HG03575 (cell line): Measurements from ENCODE around the gene CD86.
A peak's percentile ranks its signal among the peaks of the same experiment; 100 is the strongest.

Experiments
- ATAC-seq: cut with Tn5 transposase; IDR thresholded peaks from one replicate; pipeline ENCODE4 v1.9.1; 2021; ENCODE audit not compliant: unreplicated experiment, insufficient number of reproducible peaks, low FRiP score; ENCODE audit errors: extremely low read depth

CD86 gene

DNA sequence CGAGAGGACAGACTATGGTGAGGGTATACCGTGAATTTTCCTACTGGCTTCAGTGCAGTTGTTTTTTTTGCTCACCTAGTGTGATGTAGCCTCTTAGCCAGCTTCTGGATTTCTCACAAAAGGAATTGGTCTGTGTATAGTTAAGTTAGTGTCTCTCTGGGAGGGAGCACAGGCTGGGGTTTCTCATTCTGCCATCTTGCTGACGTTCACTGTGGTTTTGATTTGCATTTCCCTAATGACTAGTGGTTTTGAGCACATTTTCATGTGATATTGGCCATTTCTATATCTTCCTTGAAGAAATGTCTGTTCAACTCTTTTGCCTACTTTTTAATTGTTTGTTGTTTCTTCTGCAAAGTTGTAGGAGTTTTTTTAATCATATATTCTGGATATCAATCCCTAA is 2.2 kb upstream of the CD86 start:
- no peak for ATAC-seq

DNA sequence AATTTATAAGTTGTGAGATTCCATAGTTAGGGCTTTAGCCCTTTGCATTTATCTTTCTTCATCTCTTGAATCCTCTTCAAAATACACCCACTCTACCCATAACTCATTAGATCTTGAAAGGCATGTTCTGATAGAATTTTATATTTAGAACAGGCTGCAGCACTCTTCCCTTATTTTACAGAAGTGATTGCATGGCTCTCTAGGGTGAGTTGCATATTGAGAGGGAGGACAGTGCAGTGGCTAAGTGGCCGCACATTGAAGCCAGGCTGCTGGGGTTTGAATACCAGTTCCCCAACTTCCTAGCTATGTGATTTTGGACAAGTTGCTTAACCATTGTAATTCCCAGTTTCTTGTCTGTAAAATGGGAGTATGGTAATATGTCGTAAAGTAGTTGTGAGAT is 2.5 kb downstream of the CD86 start:
- ATAC-seq = no peak

DNA sequence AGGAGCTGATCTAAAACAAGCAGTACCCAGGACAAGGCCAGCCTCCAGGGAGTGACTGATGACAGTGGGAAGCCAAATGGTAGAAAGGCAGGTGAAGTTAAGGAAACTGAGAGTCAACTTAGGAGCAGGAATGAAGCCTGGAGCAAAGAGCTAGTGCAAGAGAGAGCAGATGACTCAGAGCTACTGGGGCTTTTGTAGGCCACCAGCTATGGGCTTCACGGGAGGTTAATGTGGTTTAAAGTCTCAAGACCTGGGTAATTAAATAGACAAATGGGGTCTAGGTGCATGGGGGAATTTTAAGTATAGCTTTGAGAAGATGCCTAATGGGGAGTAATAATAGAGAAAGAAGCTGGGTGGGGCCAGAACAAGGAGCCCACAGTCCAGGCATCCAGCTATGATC is 3.1 kb downstream of the CD86 start:
- no peak for ATAC-seq

GRCh38 chr3:122060040-122060698 is 5.0 kb downstream of the CD86 start:
- no peak for ATAC-seq

DNA sequence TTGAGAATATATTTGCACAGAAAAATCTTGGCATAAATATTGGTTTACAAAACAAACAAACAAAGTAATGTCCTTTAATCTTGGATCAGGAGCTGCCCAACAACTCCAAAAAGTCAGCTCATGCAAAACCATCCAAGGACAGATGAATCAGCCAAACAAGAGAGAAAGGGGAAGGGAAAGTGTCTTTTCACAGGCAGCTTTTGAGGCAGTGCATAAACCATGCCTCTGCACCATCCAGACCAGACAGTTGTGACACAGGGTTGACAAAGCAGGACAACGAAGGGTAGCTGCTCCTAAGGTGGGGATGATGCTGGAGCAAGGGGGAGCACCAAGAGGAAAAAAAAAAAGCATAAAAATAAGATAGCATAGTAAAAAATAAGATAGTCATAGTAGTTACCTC is 8.7 kb downstream of the CD86 start:
- no peak for ATAC-seq

DNA sequence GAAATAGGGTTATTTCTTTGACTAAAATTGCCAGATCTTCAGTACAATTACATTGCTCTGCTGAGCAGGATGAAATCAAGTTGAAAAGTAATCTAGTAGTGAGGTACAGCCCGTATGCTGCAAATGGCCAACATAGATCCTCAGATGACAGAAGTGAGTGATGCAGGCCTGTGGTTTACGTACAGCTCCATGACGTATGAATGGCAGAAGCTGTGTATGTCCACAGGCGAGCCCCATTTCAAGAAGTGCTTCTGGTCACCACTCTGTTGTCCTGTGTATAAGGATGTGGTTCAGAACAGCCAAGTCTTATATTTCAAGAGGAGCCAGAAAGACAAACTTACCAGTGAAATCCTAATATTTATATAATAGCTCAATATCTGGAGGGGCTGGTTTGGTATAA is 9.2 kb downstream of the CD86 start:
- ATAC-seq = no peak

DNA sequence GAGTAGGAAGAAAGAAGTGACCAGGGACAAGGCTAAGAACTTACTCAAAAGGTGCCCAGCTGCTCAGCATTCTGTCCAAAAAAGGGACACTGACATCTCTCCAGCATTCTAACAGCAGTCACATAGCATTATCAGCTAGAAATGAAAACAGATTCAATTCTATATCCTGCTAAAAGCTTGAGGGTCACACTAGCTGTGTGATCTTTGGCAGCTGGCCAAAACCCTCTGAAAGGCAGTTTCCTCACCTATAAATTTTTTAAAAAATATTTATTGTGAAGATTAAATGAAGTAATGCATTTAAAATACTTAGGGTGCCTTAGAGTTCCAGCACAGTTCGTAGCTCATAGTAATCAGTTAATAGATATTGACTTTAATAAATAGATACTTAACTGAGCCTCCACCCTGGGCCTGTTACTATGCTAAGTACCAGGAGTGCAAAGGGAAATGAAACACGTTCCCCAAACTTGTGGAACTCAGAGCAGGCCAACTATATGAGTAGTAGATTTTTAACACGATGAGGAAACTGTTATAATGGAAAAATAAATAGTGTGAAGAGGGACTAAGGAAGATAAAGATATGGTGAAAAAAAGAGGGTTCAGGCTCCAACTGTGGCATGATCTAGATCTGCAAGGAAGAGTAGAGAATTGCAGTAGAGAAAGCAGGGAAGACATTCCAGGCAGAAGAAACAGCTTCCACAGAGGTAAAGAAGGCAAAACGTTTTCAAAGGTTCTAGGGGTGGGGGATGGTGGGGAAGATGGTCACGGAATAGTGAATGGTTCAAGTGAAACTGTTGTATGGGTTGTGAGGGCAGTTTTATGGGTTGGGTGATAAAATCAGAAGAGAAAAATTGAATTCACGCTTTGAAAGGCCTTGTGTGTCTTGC is 11.4 kb downstream of the CD86 start:
- ATAC-seq = no peak

GRCh38 chr3:122067214-122067550 is 12.0 kb downstream of the CD86 start:
- no peak for ATAC-seq

GRCh38 chr3:122067588-122068240 is 12.6 kb downstream of the CD86 start:
- ATAC-seq = no peak

DNA sequence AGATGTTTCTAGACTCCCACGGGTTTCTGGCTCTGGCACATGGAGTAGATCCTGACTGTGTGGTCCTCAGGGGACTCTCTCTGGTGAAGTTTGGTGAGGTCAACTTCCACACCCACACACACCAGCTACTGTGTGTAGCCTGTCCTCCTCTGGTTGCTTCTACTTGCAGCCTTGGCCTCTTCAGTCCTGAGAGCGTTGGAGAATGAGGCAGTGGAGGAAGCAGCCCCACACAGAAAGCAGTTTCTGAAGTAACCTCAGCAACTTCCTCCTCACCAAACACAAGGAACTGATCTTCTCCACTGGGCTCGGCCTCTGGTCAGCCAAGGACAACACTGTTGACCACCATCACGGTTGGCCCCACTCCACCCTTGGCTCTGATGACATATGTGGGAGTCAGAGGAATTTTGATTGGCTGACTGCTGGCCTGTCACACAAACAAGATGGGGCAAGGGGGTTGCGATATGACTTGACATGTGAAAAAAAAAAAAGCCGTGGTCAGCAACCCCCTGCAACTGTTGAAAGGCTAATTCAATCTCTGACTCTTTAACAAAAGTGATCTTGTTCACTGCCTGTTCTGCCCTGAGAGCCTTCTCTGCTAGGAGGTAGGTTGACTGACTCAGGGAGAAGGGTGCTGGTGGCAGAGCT is 19.6 kb downstream of the CD86 start:
- peak; percentile 34 for ATAC-seq

- no peak for ATAC-seq
These were observed 21.5 kb downstream of the CD86 start for GRCh38 chr3:122076491-122077292.

GRCh38 chr3:122077293-122078234 is 22.4 kb downstream of the CD86 start:
- ATAC-seq = no peak

- no peak for ATAC-seq
These were observed 23.2 kb downstream of the CD86 start for GRCh38 chr3:122078235-122078935.

DNA sequence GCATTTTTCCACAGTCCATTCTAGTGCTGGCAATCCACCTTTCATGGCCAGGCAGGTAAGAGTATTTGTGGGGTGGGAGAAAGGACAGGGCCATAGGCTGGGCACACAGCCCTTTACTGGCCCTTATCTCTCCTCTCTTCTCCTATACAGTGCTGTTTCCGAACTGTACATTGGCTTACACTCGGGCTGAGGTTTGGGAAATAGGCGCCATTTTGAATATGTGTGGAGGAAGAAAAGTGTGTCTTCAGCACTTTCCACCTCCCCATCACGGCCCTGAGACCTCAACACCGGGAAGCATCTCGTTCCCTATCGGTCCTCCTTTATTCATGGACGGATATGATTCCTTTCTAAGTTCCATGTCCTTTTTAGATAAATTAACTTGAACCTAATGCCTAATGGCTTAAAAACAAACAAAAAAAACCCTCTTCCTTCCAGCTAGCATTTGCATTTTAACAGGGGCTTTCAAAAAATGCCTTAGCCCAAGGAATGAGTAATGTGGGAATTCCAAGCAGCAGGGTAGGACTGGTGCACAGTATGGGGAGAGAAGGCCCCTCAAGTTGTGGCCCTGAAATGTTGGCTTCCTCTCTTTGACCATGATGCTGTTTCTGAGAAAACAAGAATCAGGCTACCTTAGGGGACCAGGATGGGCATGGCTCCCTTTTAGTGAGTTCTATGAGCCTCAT is 24.5 kb downstream of the CD86 start:
- no peak for ATAC-seq

DNA sequence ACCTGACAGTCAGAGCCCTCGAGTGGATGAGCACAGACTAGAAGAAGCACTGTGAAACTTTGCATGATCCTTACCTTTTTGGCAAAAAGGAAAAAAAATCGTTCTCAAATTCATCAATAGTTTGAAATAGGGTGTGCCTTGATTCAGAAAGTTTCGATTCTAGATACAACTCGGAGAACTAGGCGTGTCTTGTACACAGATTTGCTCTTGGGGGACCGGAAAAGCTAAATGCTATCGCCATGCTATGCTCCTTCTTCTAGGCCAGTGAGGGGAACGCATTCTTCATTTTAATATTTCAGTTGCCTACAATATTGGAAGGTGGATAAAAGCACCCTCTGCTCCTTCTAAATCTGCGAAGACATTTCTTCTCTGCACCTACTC is 25.0 kb downstream of the CD86 start:
- ATAC-seq = no peak

- peak; percentile 42 for ATAC-seq
These were observed 26.5 kb downstream of the CD86 start for GRCh38 chr3:122081543-122082247.
